AG04449 (cell line): ENCODE results near the gene FOCAD.

Experiments
- CTCF ChIA-PET: fragments of 350-600 bp; formaldehyde crosslinking; extraction: SDS; loops from one replicate; lab custom pipeline; 2021; ENCODE audit warnings: antibody characterized with exemption; lab: Yijun Ruan, JAX
- POLR2A ChIA-PET: fragments of 400-600, 350-600 bp; formaldehyde crosslinking; extraction: SDS; loops from one replicate; lab custom pipeline; 2020; ENCODE audit warnings: antibody characterized with exemption, inconsistent platforms; lab: Yijun Ruan, JAX
- DNase-seq: peaks from one replicate; pipeline ENCODE4 v3.0.0-alpha.2; 2010; ENCODE audit warnings: low read depth, low spot score
- H3K4me3 ChIP-seq: 2 replicates; pipeline ENCODE4 v1.5.1; 2011; ENCODE audit warnings: low read depth, mild to moderate bottlenecking, control low read depth, low read length
- TF ChIP-seq, protein P1 (sequence below): IDR thresholded peaks from one replicate; pipeline ENCODE4 v1.5.1; 2011; ENCODE audit warnings: mild to moderate bottlenecking, moderate library complexity, low read length, control low read depth, inconsistent platforms; ENCODE audit not compliant: insufficient read depth; ENCODE audit errors: missing control alignments

FOCAD gene

DNA sequence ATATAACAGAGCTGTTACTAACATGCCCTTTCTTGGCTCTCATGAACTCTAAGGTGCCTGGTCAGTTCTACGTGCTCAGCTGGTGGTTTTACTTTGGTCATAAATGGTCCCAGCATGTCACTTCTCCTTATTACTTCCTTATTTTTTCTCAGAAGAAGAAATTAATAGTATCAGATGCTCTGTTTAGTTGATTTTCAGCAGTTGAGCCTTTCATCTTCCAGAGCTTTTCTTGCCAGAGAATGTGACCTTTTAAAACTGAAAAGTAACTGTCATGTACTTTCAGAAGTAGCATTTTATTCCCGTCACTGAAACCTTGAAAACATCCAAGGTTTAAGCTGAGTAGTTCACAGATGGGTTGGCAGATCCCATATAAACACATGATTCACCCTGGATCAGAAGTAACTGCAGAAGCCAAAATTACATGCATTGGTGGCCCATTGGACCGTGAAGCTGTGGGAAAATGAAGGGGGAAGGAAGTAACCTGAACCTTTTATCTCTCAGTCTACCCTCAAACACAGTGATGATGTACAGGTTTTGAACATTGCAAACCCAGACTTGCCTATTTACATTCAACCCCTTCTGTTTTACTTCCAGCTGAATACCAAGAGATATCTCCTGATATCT lies 296.9 kb downstream of the FOCAD start:
- ChIA-PET POLR2A (interaction anchor here (0.6 to 1.2 kb wide), 3 partner anchors 10 to 89 kb away, joined by 3 read pairs; no protein-coding TSS in a partner anchor), CTCF (interaction anchor here (0.7 to 3.5 kb wide), 4 partner anchors 40 to 626 kb away, joined by 3 to 11 read pairs (median 4); no protein-coding TSS in a partner anchor)
- DNase-seq: peak; percentile 54
- H3K4me3 ChIP-seq: no peak overlapping the region
- TF ChIP-seq, protein P1, sequence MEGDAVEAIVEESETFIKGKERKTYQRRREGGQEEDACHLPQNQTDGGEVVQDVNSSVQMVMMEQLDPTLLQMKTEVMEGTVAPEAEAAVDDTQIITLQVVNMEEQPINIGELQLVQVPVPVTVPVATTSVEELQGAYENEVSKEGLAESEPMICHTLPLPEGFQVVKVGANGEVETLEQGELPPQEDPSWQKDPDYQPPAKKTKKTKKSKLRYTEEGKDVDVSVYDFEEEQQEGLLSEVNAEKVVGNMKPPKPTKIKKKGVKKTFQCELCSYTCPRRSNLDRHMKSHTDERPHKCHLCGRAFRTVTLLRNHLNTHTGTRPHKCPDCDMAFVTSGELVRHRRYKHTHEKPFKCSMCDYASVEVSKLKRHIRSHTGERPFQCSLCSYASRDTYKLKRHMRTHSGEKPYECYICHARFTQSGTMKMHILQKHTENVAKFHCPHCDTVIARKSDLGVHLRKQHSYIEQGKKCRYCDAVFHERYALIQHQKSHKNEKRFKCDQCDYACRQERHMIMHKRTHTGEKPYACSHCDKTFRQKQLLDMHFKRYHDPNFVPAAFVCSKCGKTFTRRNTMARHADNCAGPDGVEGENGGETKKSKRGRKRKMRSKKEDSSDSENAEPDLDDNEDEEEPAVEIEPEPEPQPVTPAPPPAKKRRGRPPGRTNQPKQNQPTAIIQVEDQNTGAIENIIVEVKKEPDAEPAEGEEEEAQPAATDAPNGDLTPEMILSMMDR: no peak

DNA sequence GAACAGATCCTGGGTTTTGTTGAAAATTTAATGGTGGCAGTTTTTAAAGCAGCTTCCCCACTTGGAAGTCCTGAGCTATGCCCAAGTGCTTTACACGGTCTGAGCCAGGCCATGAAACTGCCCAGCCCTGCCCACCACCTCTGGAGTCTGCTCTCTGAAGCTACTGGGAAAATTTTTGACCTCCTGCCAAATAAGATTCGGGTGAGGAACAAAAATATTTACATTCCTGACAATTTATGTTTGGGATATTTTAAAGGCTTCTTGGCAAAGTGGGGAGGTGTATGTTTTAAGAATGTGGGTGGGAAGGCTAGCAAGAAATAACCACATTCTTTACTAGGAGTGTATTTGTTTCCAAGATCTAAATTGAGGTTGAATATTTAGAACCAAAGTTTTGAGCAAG lies 297.4 kb downstream of the FOCAD start:
- CTCF ChIA-PET: interaction anchor here (0.7 to 3.5 kb wide), 4 partner anchors 40 to 626 kb away, joined by 3 to 11 read pairs (median 4); no protein-coding TSS in a partner anchor
- H3K4me3 ChIP-seq: no peak overlapping the region

DNA sequence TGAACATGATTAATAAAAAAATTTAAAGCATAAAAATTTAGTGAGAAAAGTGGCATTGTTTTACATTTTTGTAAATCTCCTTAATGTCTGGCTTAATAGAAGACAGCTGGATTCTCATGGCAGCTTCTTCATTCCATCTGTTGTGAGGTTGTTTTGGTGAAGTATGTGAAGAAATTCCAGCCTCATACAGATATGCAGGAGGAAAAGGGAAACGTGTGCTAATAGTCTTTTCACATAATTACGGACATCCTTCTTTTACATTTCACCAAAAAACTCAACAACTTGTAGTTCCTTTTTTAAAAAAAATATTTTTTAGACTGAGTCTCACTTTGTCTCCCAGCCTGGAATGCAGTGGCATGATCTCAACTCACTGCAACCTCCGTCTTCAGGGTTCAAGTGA lies 300.4 kb downstream of the FOCAD start:
- H3K4me3 ChIP-seq: no peak overlapping the region
- CTCF ChIA-PET: interaction anchor here (1.5 to 1.6 kb wide), 2 partner anchors 9 to 43 kb away, joined by 4 to 7 read pairs; no protein-coding TSS in a partner anchor
- POLR2A ChIA-PET: no interaction called here
- DNase-seq: peak; percentile 29
- TF ChIP-seq, protein P1: no peak

More for the DNA sequence above, 297.4 kb downstream of the FOCAD start:
- POLR2A ChIA-PET: interaction anchor here (0.6 to 1.2 kb wide), 3 partner anchors 11 to 89 kb away, joined by 3 read pairs; no protein-coding TSS in a partner anchor
- TF ChIP-seq, protein P1: no peak
- DNase-seq: peak; percentile 81

DNA sequence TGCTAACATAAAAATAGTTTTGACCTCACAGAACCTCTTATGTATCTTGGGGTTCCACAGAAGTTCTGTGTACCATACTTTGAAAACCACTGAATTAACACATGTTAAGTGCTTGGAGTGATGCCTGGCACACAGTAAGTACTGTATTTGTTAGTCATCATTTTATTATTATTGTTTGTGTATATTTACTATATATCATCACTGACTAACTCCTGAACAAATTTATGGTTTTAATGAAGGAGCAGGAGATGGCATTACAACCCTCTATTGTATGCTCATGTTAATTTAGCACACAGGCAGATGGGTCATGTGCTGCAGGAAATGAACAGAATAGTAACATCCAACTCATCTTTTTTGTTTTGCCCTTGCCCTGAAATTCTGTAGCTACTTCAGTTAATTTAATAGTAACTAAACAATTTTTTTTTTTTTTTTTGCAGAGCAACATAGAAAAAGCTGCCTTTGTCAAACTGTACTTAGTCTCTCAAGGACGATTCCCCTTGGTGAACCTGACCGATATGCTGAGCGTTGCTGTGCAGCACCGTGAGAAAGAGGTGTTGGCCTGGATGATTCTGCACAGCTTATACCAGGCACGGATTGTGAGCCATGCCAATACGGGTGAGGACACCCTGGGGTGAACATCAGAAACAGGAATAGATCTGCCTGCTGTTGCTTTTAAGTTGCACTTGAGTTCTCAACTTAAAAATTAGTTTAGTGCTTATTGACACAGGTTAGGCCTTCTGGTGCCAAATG lies 302.0 kb downstream of the FOCAD start:
- ChIA-PET CTCF (interaction anchor here (1.0 kb wide), 1 partner anchor 75 kb away, joined by 4 read pairs; no protein-coding TSS in a partner anchor), POLR2A (no interaction called here)
- DNase-seq: no peak
- TF ChIP-seq, protein P1: no peak
- no peak overlapping the region for H3K4me3 ChIP-seq

DNA sequence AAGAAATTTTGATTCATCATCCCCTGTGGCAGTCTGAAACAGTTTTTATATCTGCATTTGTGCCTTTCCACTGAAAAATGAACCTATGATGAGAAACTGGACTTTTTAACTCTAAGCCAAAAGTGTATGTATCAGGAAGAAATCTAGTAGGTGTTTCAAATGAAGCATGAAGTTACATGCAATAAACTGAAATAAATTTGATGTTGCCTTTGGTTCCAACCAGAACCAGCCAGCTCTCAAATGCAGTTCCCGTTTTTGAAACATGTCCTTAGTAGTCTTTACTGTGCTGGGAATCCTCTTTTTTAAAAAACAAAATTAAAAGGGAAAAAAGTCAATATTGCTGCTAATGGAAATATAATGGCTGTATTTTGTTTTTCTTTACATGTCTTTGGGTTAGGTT lies 303.5 kb downstream of the FOCAD start:
- no peak overlapping the region for H3K4me3 ChIP-seq
- ChIA-PET CTCF (no interaction called here), POLR2A (no interaction called here)
- DNase-seq: no peak
- TF ChIP-seq, protein P1: no peak

DNA sequence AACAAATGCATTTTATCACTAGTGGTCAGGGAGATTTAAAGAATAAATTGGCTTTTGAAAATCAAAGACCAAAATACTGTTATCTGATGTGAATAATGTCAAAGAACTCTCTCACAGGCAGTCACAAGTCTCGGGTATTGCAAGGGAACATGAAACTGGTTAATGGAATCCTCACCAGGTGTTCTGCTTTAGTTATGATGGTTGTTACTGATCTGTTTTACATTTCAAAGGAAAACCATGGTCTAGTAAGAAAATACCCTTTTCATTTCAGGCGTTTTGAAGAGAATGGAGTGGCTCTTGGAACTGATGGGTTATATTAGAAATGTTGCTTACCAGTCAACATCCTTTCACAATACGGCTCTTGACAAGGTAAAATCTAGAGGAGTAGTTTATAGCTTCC lies 304.0 kb downstream of the FOCAD start:
- ChIA-PET POLR2A (no interaction called here), CTCF (no interaction called here)
- no peak for DNase-seq
- TF ChIP-seq, protein P1: no peak
- H3K4me3 ChIP-seq: no peak overlapping the region
